Kidney epithelial cell (primary cell): ENCODE data around the gene PRKAR2B. TPM values are rescaled to one million over a fixed set of nuclear protein-coding genes. Genes with fewer than 3 reads are reported as not detected.
"Not testable (repeated sequence)": the region's sequence is repeated elsewhere in the genome, so short reads cannot be mapped to it uniquely, and the experiment has no call there.

Experiments used
- DNase-seq: peaks from one replicate; pipeline ENCODE4 v3.0.0-alpha.2; 2010; ENCODE audit warnings: low read depth
- H3K27me3 ChIP-seq: 2 replicates; pipeline ENCODE4 v1.6.0; 2011; ENCODE audit warnings: low read length; ENCODE audit not compliant: control insufficient read depth, insufficient read depth
- H3K36me3 ChIP-seq: 2 replicates; pipeline ENCODE4 v1.5.1; 2011; ENCODE audit warnings: low read length; ENCODE audit not compliant: control insufficient read depth, insufficient read depth
- H3K4me3 ChIP-seq: 2 replicates; pipeline ENCODE4 v1.5.1; 2011; ENCODE audit warnings: low read depth, mild to moderate bottlenecking, control low read depth, low read length
- total RNA-seq: library from RNA; depleted of rRNA; stranded (reverse); fragments of >200 nt; gene quantifications from 2 replicates; pipeline ENCODE4 v1.2.3, GENCODE V29; 2015
- TF ChIP-seq, protein P1 (sequence below): IDR thresholded peaks from 2 replicates; pipeline ENCODE4 v1.5.1; 2011; ENCODE audit warnings: mild to moderate bottlenecking, moderate library complexity, low read length, control low read depth, inconsistent platforms; ENCODE audit not compliant: insufficient read depth, poor library complexity, severe bottlenecking

The PRKAR2B gene
- total RNA-seq, 1 donor from 2014 or later, result 3.7 TPM

DNA sequence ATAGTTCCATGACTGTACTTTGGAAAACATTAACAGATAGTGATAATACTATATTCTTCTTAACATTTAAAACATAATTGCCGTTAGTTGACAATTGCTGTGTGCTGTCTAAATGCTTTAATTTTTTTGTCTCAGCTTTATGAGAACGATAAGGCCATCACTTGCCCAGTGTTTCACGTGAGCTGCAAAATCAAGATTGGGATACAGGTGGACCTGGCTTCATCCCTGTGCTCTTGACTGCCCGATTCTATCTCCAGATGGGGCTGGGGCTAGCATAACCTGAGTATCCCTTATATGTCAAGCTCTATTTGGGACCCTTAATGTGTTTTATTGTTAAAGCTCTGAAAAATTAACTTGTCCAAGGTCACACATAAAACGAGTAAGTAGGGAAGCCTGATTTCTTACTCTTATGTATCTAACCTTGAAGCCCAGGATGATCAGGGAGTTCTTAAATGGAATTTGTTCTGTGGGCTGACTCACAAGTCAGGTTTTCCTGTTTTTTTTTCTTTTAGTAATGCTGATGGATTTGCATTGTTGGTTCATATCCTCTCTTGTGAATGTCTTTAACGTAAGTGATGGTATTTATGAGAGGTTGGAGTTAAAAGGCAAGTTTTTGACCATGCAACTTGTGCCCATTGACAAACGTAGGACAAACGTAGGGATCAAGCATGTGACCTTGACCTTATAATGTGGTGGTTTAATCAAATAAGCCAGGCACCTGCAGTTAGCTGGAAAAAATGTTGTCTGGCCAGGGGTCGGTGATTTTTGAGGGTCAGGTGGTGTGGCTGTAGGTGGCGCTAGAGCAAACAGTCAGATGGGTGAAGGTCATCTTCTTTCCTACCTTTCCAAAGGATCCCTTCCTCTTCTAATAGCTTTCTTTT lies 3.6 kb downstream of the PRKAR2B start:
- no peak for DNase-seq
- Histone ChIP-seq H3K36me3 (no peaks in the 10 kb centered on the region), H3K27me3 (no peaks in the 10 kb centered on the region), H3K4me3 (no peak overlapping the region)
- TF ChIP-seq, protein P1, sequence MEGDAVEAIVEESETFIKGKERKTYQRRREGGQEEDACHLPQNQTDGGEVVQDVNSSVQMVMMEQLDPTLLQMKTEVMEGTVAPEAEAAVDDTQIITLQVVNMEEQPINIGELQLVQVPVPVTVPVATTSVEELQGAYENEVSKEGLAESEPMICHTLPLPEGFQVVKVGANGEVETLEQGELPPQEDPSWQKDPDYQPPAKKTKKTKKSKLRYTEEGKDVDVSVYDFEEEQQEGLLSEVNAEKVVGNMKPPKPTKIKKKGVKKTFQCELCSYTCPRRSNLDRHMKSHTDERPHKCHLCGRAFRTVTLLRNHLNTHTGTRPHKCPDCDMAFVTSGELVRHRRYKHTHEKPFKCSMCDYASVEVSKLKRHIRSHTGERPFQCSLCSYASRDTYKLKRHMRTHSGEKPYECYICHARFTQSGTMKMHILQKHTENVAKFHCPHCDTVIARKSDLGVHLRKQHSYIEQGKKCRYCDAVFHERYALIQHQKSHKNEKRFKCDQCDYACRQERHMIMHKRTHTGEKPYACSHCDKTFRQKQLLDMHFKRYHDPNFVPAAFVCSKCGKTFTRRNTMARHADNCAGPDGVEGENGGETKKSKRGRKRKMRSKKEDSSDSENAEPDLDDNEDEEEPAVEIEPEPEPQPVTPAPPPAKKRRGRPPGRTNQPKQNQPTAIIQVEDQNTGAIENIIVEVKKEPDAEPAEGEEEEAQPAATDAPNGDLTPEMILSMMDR, result peak; percentile 13

DNA sequence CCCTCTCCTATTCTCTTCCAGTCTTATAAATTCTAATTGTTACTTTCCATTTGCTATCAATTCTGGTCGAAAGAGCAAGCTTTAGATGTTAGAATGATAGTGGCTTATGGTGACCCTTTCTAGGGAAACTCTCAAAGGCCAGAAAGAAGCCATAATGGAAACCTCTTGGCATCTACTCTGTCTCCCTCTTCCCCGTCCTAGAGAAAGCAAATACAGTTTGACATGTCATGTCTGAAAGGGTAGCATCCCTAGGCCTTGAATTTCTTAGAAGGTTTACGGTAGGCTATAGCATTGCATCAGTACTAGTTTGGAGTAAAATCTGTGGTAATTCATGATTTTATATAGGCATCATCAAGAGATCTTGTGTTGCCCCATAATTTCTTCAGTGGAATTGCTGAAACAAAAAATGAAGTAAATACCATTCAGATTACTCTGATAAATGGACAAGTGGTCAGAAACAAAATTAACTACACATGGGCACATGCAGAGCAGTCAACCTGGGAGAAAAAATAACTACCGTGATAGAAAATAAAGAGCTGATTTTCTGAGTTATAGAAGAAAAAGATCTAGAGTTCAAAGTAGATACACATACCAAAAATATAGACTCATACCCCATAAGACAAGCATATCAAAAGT lies 4.4 kb downstream of the PRKAR2B start:
- no peaks in the 10 kb centered on the region for H3K27me3 ChIP-seq

DNA sequence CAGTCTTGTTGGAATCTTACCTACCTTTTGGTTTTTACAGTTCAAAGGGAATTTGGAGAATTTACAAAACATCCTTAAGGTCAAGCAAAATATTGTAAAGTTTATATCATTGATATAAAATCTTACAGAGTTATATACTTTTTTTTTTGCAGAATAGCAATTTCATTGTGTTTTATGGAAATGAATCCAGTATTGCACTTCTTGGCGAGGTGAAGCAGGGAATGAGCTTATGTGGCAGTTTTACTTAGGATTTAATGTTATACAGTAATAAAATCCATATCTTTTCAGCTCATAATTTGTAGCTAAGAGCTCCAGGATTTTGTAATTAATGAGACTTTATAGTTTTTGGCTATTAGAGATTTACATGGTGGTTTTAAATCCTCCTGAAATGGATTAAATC lies 5.0 kb downstream of the PRKAR2B start:
- Histone ChIP-seq H3K27me3 (no peaks in the 10 kb centered on the region), H3K4me3 (no peak overlapping the region), H3K36me3 (no peaks in the 10 kb centered on the region)
- DNase-seq, result no peak
- TF ChIP-seq, protein P1, result no peak

More for the DNA sequence above, 4.4 kb downstream of the PRKAR2B start:
- TF ChIP-seq, protein P1, result no peak
- Histone ChIP-seq H3K4me3 (no peak overlapping the region), H3K36me3 (no peaks in the 10 kb centered on the region)
- DNase-seq, result no peak

DNA sequence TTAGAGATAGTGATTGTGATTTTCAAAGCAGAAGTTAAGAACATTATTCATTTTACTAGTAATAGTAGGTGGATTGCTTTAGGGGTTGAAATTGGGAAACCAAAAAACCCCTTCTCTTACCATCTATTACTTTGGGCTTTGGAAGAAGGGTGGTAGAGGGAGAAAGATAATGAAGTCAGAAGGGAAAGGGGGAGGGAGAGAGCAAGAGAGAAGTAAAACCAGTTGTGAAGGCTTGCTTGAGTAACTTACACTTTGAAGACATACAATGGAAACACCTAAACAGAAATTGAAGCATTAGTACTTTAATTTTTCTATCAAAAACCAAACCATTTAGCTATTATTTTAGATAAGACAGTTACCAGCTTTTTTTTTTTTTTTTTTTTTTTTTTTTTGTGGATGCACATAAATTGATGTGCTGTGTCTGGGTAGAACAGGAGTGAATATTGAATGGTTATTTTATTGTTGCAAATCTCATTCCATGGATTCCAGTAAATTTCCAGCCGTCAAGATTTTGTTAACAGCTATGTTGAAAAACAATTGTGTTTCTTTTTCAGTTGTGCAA lies 5.5 kb downstream of the PRKAR2B start:
- DNase-seq, result no peak
- Histone ChIP-seq H3K4me3 (no peak overlapping the region), H3K36me3 (no peaks in the 10 kb centered on the region), H3K27me3 (no peaks in the 10 kb centered on the region)
- TF ChIP-seq, protein P1, result no peak

DNA sequence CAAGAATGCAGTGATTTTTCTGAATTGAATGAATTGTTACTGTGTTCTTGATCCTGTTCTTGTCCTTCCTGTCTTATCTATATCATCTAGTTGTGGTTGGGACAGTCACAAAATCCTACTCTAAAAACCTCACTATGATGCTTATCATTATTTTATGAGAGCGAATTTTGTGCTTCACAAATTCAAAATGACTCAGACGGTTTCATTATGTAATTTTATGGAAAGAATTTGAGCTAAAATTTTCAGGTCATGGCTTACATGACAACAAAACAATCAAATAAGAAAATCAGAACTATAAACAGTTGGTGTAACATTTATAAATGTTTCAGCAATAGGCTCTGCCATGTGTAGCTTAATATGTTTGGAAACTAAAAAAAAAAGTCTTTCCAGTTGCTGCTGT lies 6.9 kb downstream of the PRKAR2B start:
- Histone ChIP-seq H3K36me3 (no peaks in the 10 kb centered on the region), H3K4me3 (no peak overlapping the region), H3K27me3 (no peaks in the 10 kb centered on the region)
- DNase-seq, result no peak
- TF ChIP-seq, protein P1, result no peak

DNA sequence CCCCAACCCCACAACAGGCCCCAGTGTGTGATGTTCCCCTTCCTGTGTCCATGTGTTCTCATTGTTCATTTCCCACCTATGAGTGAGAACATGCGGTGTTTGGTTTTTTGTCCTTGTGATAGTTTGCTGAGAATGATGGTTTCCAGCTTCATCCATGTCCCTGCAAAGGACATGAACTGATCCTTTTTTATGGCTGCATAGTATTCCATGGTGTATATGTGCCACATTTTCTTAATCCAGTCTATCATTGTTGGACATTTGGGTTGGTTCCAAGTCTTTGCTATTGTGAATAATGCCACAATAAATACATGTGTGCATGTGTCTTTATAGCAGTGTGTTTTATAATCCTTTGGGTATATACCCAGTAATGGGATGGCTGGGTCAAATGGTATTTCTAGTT lies 10.5 kb downstream of the PRKAR2B start:
- not testable (repeated sequence) for H3K36me3 ChIP-seq, H3K4me3 ChIP-seq, H3K27me3 ChIP-seq, DNase-seq

DNA sequence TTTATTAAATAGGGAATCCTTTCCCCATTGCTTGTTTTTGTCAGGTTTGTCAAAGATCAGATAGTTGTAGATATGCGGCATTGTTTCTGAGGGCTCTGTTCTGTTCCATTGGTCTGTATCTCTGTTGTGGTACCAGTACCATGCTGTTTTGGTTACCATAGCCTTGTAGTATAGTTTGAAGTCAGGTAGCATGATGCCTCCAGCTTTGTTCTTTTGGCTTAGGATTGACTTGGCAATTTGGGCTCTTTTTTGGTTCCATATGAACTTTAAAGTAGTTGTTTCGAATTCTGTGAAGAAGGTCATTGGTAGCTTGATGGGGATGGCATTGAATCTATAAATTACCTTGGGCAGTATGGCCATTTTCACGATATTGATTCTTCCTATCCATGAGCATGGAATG lies 11.6 kb downstream of the PRKAR2B start:
- H3K36me3 ChIP-seq, H3K27me3 ChIP-seq, DNase-seq, H3K4me3 ChIP-seq: not testable (repeated sequence)
